SK-N-SH treated with all-trans-retinoic acid at 6 μM for 48 hours (cell line): Measurements from ENCODE around the gene OR10D3.

Experiments used
- ATAC-seq: fragments of 200-7000 bp; cut with Tn5 transposase; 3 replicates; pipeline ENCODE4 v1.9.1; 2020; ENCODE audit warnings: mild to moderate bottlenecking, moderate library complexity
- ARNTL ChIP-seq: fragments of 450-650 bp; formaldehyde crosslinking; IDR thresholded peaks from 2 replicates; pipeline ENCODE4 v1.5.0; 2020; ENCODE audit warnings: low read depth, mild to moderate bottlenecking, moderate library complexity, borderline replicate concordance
- BACH2 ChIP-seq: fragments of 250-450 bp; sonication (Bioruptor Pico); IDR thresholded peaks from 2 replicates; pipeline ENCODE4 v1.9.0; 2021; ENCODE audit warnings: mild to moderate bottlenecking, borderline replicate concordance
- CSDC2 ChIP-seq: fragments of 250-450 bp; sonication (Bioruptor Pico); IDR thresholded peaks from 2 replicates; pipeline ENCODE4 v1.5.0; 2020; ENCODE audit warnings: mild to moderate bottlenecking, moderate library complexity
- ESRRG ChIP-seq: fragments of 250-450 bp; sonication (Bioruptor Pico); IDR thresholded peaks from 2 replicates; pipeline ENCODE4 v1.6.1; 2021; ENCODE audit warnings: mild to moderate bottlenecking
- GLIS3 ChIP-seq: fragments of 250-450 bp; sonication (Bioruptor Pico); IDR thresholded peaks from 2 replicates; pipeline ENCODE4 v1.5.0; 2020; ENCODE audit warnings: mild to moderate bottlenecking, moderate library complexity
- ISL1 ChIP-seq: fragments of 250-450 bp; sonication (Bioruptor Pico); IDR thresholded peaks from 2 replicates; pipeline ENCODE4 v2.1.2; 2022; ENCODE audit warnings: mild to moderate bottlenecking, moderate library complexity
- OSR1 ChIP-seq: fragments of 250-450 bp; sonication (Bioruptor Pico); IDR thresholded peaks from 2 replicates; pipeline ENCODE4 v1.8.0; 2022; ENCODE audit warnings: moderate library complexity, mild to moderate bottlenecking, inconsistent platforms
- PATZ1 ChIP-seq: fragments of 250-450 bp; sonication (Bioruptor Pico); IDR thresholded peaks from 2 replicates; pipeline ENCODE4 v1.8.0; 2020; ENCODE audit warnings: mild to moderate bottlenecking, moderate library complexity, borderline replicate concordance
- RARB ChIP-seq: fragments of 250-450 bp; sonication (Bioruptor Pico); IDR thresholded peaks from 2 replicates; pipeline ENCODE4 v1.8.0; 2021; ENCODE audit warnings: mild to moderate bottlenecking, moderate library complexity
- SNAI2 ChIP-seq: fragments of 250-450 bp; sonication (Bioruptor Pico); IDR thresholded peaks from 2 replicates; pipeline ENCODE4 v1.5.0; 2020; ENCODE audit warnings: mild to moderate bottlenecking, moderate library complexity
- TCF4 ChIP-seq: fragments of 250-450 bp; sonication (Bioruptor Pico); IDR thresholded peaks from 2 replicates; pipeline ENCODE4 v1.8.0; 2021; ENCODE audit warnings: mild to moderate bottlenecking, moderate library complexity, borderline replicate concordance
- TOX ChIP-seq: fragments of 250-450 bp; sonication (Bioruptor Pico); IDR thresholded peaks from 2 replicates; pipeline ENCODE4 v1.8.0; 2021; ENCODE audit warnings: mild to moderate bottlenecking, moderate library complexity, borderline replicate concordance
- ZFP30 ChIP-seq: fragments of 450-650 bp; formaldehyde crosslinking; IDR thresholded peaks from 2 replicates; pipeline ENCODE4 v1.5.0; 2022; ENCODE audit warnings: mild to moderate bottlenecking, moderate library complexity
- ZNF565 ChIP-seq: fragments of 450-650 bp; formaldehyde crosslinking; conservative IDR thresholded peaks from 2 replicates; pipeline ENCODE4 v1.5.0; 2020; ENCODE audit warnings: low read depth, mild to moderate bottlenecking, moderate library complexity
- ZNF70 ChIP-seq: fragments of 450-650 bp; formaldehyde crosslinking; IDR thresholded peaks from 2 replicates; pipeline ENCODE4 v1.5.0; 2020; ENCODE audit warnings: mild to moderate bottlenecking, moderate library complexity
- ZNF8 ChIP-seq: fragments of 450-650 bp; formaldehyde crosslinking; IDR thresholded peaks from 2 replicates; pipeline ENCODE4 v1.5.0; 2020; ENCODE audit warnings: mild to moderate bottlenecking, moderate library complexity
- TF ChIP-seq, protein P1 (sequence below): fragments of 250-450 bp; sonication (Bioruptor Pico); IDR thresholded peaks from 2 replicates; pipeline ENCODE4 v1.5.0; 2020; ENCODE audit warnings: mild to moderate bottlenecking, moderate library complexity
- TF ChIP-seq, protein P2 (sequence below): fragments of 250-450 bp; sonication (Bioruptor Pico); IDR thresholded peaks from 2 replicates; pipeline ENCODE4 v1.5.1; 2020; ENCODE audit warnings: low read depth, mild to moderate bottlenecking, moderate library complexity
- TF ChIP-seq, protein P3 (sequence below): fragments of 250-450 bp; sonication (Bioruptor Pico); IDR thresholded peaks from 2 replicates; pipeline ENCODE4 v1.8.0; 2021; ENCODE audit warnings: low read depth, mild to moderate bottlenecking, moderate library complexity, borderline replicate concordance
- TF ChIP-seq, protein P4 (sequence below): fragments of 250-450 bp; sonication (Bioruptor Pico); IDR thresholded peaks from 2 replicates; pipeline ENCODE4 v1.5.1; 2021; ENCODE audit warnings: mild to moderate bottlenecking, moderate library complexity

The OR10D3 gene

DNA sequence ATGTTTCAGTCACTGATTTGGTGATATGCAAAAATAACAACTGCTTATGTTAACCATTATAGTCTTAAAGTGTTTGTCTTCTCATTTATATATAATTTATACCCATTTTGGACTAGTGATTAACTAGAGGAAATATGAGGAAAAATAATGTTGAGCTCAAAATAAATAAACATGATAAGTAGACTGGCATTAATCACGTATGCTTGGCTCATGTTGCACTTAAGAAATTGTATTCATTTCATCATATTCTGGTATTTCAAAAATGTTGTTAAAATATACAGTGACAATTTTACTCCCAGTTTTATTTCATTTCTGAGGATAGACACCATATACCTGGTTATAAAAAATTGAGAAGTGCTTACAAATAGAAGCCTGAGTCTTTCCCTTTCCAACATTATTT is 3.8 kb upstream of the OR10D3 start (continued):
- TF ChIP-seq, protein P1, sequence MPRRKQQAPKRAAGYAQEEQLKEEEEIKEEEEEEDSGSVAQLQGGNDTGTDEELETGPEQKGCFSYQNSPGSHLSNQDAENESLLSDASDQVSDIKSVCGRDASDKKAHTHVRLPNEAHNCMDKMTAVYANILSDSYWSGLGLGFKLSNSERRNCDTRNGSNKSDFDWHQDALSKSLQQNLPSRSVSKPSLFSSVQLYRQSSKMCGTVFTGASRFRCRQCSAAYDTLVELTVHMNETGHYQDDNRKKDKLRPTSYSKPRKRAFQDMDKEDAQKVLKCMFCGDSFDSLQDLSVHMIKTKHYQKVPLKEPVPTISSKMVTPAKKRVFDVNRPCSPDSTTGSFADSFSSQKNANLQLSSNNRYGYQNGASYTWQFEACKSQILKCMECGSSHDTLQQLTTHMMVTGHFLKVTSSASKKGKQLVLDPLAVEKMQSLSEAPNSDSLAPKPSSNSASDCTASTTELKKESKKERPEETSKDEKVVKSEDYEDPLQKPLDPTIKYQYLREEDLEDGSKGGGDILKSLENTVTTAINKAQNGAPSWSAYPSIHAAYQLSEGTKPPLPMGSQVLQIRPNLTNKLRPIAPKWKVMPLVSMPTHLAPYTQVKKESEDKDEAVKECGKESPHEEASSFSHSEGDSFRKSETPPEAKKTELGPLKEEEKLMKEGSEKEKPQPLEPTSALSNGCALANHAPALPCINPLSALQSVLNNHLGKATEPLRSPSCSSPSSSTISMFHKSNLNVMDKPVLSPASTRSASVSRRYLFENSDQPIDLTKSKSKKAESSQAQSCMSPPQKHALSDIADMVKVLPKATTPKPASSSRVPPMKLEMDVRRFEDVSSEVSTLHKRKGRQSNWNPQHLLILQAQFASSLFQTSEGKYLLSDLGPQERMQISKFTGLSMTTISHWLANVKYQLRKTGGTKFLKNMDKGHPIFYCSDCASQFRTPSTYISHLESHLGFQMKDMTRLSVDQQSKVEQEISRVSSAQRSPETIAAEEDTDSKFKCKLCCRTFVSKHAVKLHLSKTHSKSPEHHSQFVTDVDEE (CRISPR knock-in tag): no peak
- TF ChIP-seq, protein P2, sequence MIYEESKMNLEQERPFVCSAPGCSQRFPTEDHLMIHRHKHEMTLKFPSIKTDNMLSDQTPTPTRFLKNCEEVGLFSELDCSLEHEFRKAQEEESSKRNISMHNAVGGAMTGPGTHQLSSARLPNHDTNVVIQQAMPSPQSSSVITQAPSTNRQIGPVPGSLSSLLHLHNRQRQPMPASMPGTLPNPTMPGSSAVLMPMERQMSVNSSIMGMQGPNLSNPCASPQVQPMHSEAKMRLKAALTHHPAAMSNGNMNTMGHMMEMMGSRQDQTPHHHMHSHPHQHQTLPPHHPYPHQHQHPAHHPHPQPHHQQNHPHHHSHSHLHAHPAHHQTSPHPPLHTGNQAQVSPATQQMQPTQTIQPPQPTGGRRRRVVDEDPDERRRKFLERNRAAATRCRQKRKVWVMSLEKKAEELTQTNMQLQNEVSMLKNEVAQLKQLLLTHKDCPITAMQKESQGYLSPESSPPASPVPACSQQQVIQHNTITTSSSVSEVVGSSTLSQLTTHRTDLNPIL: no peak
- TF ChIP-seq RARB (CRISPR knock-in tag) (no peak), ZNF565 (CRISPR knock-in tag) (no peak), ARNTL (CRISPR knock-in tag) (no peak), BACH2 (CRISPR knock-in tag) (no peak), ZNF8 (CRISPR knock-in tag) (no peak), CSDC2 (no peak), ISL1 (no peak), SNAI2 (CRISPR knock-in tag) (no peak), ZNF70 (no peak)
- TF ChIP-seq, protein P3, sequence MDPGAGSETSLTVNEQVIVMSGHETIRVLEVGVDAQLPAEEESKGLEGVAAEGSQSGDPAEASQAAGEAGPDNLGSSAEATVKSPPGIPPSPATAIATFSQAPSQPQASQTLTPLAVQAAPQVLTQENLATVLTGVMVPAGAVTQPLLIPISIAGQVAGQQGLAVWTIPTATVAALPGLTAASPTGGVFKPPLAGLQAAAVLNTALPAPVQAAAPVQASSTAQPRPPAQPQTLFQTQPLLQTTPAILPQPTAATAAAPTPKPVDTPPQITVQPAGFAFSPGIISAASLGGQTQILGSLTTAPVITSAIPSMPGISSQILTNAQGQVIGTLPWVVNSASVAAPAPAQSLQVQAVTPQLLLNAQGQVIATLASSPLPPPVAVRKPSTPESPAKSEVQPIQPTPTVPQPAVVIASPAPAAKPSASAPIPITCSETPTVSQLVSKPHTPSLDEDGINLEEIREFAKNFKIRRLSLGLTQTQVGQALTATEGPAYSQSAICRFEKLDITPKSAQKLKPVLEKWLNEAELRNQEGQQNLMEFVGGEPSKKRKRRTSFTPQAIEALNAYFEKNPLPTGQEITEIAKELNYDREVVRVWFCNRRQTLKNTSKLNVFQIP: no peak

DNA sequence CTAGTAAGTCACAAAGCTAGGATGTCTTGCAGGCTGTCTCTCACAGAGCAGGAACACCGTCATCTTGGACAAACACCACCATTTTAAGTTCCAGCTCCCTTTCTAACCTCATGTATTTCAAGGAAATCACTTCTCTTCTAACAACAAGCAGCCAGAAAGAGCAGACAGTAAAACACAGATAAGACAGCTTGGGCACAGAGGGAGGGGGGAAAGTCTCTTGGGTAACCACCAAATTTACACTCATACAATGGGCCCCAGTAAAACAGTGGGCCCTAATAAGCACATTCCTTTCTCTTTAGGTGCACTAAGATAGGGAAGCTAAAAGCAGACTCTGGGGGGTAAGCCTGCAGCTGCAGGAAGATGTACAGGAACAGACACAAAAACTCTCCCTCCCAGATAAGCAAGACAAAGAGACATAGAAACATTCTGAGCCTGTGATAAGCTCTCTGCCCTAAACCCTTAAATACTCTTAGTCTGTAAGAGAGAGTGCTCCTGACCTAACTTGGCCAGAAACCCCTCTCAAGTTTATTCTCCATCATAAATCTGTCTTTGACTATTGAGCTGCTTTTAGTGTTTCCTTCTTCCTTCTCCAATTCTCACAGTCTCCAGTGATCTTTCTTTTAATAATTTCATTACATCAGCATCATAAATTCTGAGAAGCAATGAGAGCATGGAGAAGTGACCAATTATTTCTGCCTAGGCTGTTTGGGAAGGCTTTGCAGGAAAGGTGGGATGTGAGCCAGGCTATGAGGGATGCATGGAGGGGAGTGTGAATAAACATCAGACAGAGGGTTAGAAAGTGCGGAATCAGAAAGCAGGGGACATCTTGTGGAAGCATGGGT is 7.4 kb downstream of the OR10D3 start:
- no peak for ATAC-seq
- no peak for TF ChIP-seq GLIS3 (CRISPR knock-in tag)
- no peak for TF ChIP-seq OSR1 (CRISPR knock-in tag)
- no peak for TF ChIP-seq CSDC2
- no peak for TF ChIP-seq TOX (CRISPR knock-in tag)
- no peak for TF ChIP-seq SNAI2 (CRISPR knock-in tag)
- TF ChIP-seq ESRRG (CRISPR knock-in tag): no peak
- TF ChIP-seq BACH2 (CRISPR knock-in tag): no peak
- no peak for TF ChIP-seq ZNF8 (CRISPR knock-in tag)
- TF ChIP-seq PATZ1: no peak
- no peak for TF ChIP-seq TCF4 (CRISPR knock-in tag)
- TF ChIP-seq ISL1: no peak
- TF ChIP-seq, protein P3: no peak
- no peak for TF ChIP-seq ZNF565 (CRISPR knock-in tag)
- no peak for TF ChIP-seq ZFP30
- TF ChIP-seq, protein P4, sequence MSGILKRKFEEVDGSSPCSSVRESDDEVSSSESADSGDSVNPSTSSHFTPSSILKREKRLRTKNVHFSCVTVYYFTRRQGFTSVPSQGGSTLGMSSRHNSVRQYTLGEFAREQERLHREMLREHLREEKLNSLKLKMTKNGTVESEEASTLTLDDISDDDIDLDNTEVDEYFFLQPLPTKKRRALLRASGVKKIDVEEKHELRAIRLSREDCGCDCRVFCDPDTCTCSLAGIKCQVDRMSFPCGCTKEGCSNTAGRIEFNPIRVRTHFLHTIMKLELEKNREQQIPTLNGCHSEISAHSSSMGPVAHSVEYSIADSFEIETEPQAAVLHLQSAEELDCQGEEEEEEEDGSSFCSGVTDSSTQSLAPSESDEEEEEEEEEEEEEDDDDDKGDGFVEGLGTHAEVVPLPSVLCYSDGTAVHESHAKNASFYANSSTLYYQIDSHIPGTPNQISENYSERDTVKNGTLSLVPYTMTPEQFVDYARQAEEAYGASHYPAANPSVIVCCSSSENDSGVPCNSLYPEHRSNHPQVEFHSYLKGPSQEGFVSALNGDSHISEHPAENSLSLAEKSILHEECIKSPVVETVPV (CRISPR knock-in tag): no peak
- TF ChIP-seq ZNF70: no peak
- no peak for TF ChIP-seq ARNTL (CRISPR knock-in tag)
